NCI-H226 (cell line): ENCODE measurements around the gene ACSL3.
"Not testable (repeated sequence)": the region's sequence is repeated elsewhere in the genome, so short reads cannot be mapped to it uniquely, and the experiment has no call there.

ENCODE experiments used
- DNase-seq: peaks from one replicate; pipeline ENCODE4 v3.0.0-alpha.2; 2015

The ACSL3 gene

GRCh38 chr2:222854773-222855700 is 5.8 kb upstream of the ACSL3 start:
- DNase-seq: peak; percentile 25

GRCh38 chr2:222859786-222860612 is 837 bp upstream of the ACSL3 start:
- peak; percentile 93 for DNase-seq

- no peak for DNase-seq
Observed at GRCh38 chr2:222861411-222862105, 722 bp downstream of the ACSL3 start.

GRCh38 chr2:222862106-222862908 is 1.5 kb downstream of the ACSL3 start:
- DNase-seq: no peak

GRCh38 chr2:222862909-222863544 is 2.2 kb downstream of the ACSL3 start:
- no peak for DNase-seq

- peak; percentile 53 for DNase-seq
Observed at GRCh38 chr2:222864296-222864695, 3.5 kb downstream of the ACSL3 start.

- no peak for DNase-seq
Observed at GRCh38 chr2:222865301-222865700, 4.5 kb downstream of the ACSL3 start.

GRCh38 chr2:222866358-222866960 is 5.6 kb downstream of the ACSL3 start:
- no peak for DNase-seq

- not testable (repeated sequence) for DNase-seq
Observed at GRCh38 chr2:222868560-222869251, 7.9 kb downstream of the ACSL3 start.

GRCh38 chr2:222869252-222869560 is 8.4 kb downstream of the ACSL3 start:
- DNase-seq: no peak

- no peak for DNase-seq
Observed at GRCh38 chr2:222871291-222871690, 10.5 kb downstream of the ACSL3 start.

- DNase-seq: no peak
Observed at GRCh38 chr2:222872551-222872950, 11.7 kb downstream of the ACSL3 start.

- DNase-seq: no peak
Observed at GRCh38 chr2:222875482-222875881, 14.6 kb downstream of the ACSL3 start.

GRCh38 chr2:222876947-222877346 is 16.1 kb downstream of the ACSL3 start:
- DNase-seq: no peak

GRCh38 chr2:222877556-222878300 is 16.9 kb downstream of the ACSL3 start:
- DNase-seq: no peak

- no peak for DNase-seq
Observed at GRCh38 chr2:222878301-222878876, 17.6 kb downstream of the ACSL3 start.

GRCh38 chr2:222878877-222879603 is 18.2 kb downstream of the ACSL3 start:
- peak; percentile 86 for DNase-seq

- DNase-seq: no peak
Observed at GRCh38 chr2:222879604-222879933, 18.7 kb downstream of the ACSL3 start.

GRCh38 chr2:222882484-222882928 is 21.7 kb downstream of the ACSL3 start:
- no peak for DNase-seq
